Ascending aorta (tissue), 2 donors: ENCODE data around the gene FBXO17. TPM values are rescaled to one million over a fixed set of nuclear protein-coding genes. Genes with fewer than 3 reads are reported as not detected.
"Not testable (repeated sequence)": the region's sequence is repeated elsewhere in the genome, so short reads cannot be mapped to it uniquely, and the experiment has no call there.

Source experiments
- DNase-seq, 2 donors: peaks; one replicate each; pipeline ENCODE4 v3.0.0-alpha.2; 2019; ENCODE audit warnings: low spot score in 2 of 2
- H3K27ac ChIP-seq, 2 donors: fragments of 200-600 bp; sonication (generic); one replicate each; pipeline ENCODE4 v1.5.1; 2016 to 2017; ENCODE audit warnings: mild to moderate bottlenecking in 1 of 2
- H3K27me3 ChIP-seq: fragments of 200-600 bp; sonication (generic); one replicate; pipeline ENCODE4 v1.5.1; 2017
- H3K36me3 ChIP-seq, 2 donors: fragments of 200-600 bp; sonication (generic); one replicate each; pipeline ENCODE4 v1.5.1; 2016
- H3K4me1 ChIP-seq, 2 donors: fragments of 200-600 bp; sonication (generic); one replicate each; pipeline ENCODE4 v1.5.1; 2016 to 2017; ENCODE audit warnings: mild to moderate bottlenecking in 1 of 2
- H3K4me3 ChIP-seq, 2 donors: fragments of 200-600 bp; sonication (generic); one replicate each; pipeline ENCODE4 v1.5.1; 2016 to 2017; ENCODE audit warnings: mild to moderate bottlenecking in 1 of 2
- H3K9me3 ChIP-seq, 2 donors: fragments of 200-600 bp; sonication (generic); one replicate each; pipeline ENCODE4 v1.5.1; 2016
- intact Hi-C: fragments of 100-400 bp; cut with DNase I; formaldehyde crosslinking; loops from one replicate; pipeline ENCODE4 v1.15.1; 2023
- total RNA-seq: library from RNA; depleted of rRNA; stranded (reverse); fragments of >200 nt; gene quantifications from one replicate; pipeline ENCODE4 v1.1.0, GENCODE V29; 2016
- TF ChIP-seq, protein P1 (sequence below), 3 experiments: fragments of 200-600 bp in 2 of 3; fragments of 450-650 bp in 1 of 3; sonication (generic) in 2 of 3; IDR thresholded peaks; one replicate each; pipeline ENCODE4 v1.5.1; 2016 to 2019; ENCODE audit warnings: antibody characterized with exemption in 3 of 3, mild to moderate bottlenecking in 1 of 3, moderate library complexity in 1 of 3

The FBXO17 gene
- total RNA-seq, 1 donor from 2014 or later, result 47.4 TPM

- intact Hi-C loops, result no loop called here
- no peaks in the 10 kb centered on the region for H3K36me3 ChIP-seq
- no peaks in the 10 kb centered on the region for H3K27me3 ChIP-seq
- no peak overlapping the region for H3K4me3 ChIP-seq
- H3K4me1 ChIP-seq, result no peaks in the 10 kb centered on the region
- no peak overlapping the region for H3K27ac ChIP-seq
- TF ChIP-seq, protein P1, sequence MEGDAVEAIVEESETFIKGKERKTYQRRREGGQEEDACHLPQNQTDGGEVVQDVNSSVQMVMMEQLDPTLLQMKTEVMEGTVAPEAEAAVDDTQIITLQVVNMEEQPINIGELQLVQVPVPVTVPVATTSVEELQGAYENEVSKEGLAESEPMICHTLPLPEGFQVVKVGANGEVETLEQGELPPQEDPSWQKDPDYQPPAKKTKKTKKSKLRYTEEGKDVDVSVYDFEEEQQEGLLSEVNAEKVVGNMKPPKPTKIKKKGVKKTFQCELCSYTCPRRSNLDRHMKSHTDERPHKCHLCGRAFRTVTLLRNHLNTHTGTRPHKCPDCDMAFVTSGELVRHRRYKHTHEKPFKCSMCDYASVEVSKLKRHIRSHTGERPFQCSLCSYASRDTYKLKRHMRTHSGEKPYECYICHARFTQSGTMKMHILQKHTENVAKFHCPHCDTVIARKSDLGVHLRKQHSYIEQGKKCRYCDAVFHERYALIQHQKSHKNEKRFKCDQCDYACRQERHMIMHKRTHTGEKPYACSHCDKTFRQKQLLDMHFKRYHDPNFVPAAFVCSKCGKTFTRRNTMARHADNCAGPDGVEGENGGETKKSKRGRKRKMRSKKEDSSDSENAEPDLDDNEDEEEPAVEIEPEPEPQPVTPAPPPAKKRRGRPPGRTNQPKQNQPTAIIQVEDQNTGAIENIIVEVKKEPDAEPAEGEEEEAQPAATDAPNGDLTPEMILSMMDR (IDR thresholded peaks at IDR 0.05), result no peak
- no peaks in the 10 kb centered on the region for H3K9me3 ChIP-seq
- DNase-seq, result no peak
Measured at GRCh38 chr19:39003188-39003587, 27.6 kb upstream of the FBXO17 start.

DNA sequence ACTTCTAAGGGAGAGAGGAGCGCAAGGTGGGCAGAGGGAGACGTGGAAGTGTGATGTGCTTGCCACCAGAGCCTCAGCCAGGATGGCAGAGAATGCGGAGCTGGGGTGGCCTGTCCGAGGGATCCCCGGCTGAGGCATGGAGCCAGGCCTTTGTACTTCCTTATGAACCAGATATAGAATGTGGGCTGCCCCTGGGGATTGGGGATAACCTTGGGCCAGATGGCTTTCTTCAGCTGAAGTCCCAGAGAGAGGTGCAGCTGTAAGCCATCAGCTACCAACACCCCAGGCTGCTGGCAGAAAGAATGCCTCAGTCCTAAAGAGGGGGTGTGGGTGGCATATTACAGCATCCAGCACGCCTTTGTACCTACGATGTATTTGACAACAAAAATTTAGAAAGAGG, 25.5 kb upstream of the FBXO17 start:
- no peak overlapping the region for H3K4me3 ChIP-seq
- intact Hi-C loops, result no loop called here
- TF ChIP-seq, protein P1 (IDR thresholded peaks at IDR 0.05), result no peak
- DNase-seq, result no peak
- no peak overlapping the region for H3K27ac ChIP-seq
- no peaks in the 10 kb centered on the region for H3K4me1 ChIP-seq
- H3K36me3 ChIP-seq, result no peaks in the 10 kb centered on the region
- no peaks in the 10 kb centered on the region for H3K9me3 ChIP-seq
- H3K27me3 ChIP-seq, result no peaks in the 10 kb centered on the region

DNA sequence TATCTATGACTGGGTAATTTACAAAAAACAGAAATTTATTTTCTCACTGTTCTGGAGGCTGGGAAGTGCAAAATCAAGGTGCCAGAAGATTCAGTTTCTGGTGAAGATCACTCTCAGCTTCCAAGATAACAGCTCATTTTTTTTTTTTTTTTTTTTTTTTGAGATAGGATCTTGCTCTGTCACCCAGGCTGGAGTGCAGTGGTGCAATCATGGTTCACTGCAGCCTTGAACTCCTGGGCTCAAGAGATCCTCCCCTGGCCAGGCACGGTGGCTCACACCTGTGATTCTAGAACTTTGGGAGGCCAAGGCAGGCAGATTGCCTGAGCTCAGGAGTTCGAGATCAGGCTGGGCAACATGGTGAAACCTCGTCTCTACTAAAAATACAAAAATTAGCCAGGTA, 22.0 kb upstream of the FBXO17 start:
- H3K27me3 ChIP-seq, intact Hi-C loops, H3K27ac ChIP-seq, H3K36me3 ChIP-seq, H3K9me3 ChIP-seq, H3K4me3 ChIP-seq, H3K4me1 ChIP-seq, DNase-seq: not testable (repeated sequence)

GRCh38 chr19:38993271-38993670, 17.7 kb upstream of the FBXO17 start:
- no peaks in the 10 kb centered on the region for H3K27me3 ChIP-seq
- TF ChIP-seq, protein P1 (IDR thresholded peaks at IDR 0.05), result no peak
- no peaks in the 10 kb centered on the region for H3K36me3 ChIP-seq
- no peaks in the 10 kb centered on the region for H3K9me3 ChIP-seq
- intact Hi-C loops, result no loop called here
- H3K4me3 ChIP-seq, result no peak overlapping the region
- DNase-seq, result no peak
- H3K4me1 ChIP-seq, result no peaks in the 10 kb centered on the region
- no peak overlapping the region for H3K27ac ChIP-seq

- TF ChIP-seq, protein P1 (IDR thresholded peaks at IDR 0.05), result no peak
- H3K4me1 ChIP-seq, result no peaks in the 10 kb centered on the region
- H3K27me3 ChIP-seq, result no peaks in the 10 kb centered on the region
- no peak overlapping the region for H3K4me3 ChIP-seq
- no peaks in the 10 kb centered on the region for H3K36me3 ChIP-seq
- H3K9me3 ChIP-seq, result no peaks in the 10 kb centered on the region
- H3K27ac ChIP-seq, result no peak overlapping the region
- no peak for DNase-seq
- intact Hi-C loops, result no loop called here
Measured at GRCh38 chr19:38990949-38991697, 15.6 kb upstream of the FBXO17 start.

DNA sequence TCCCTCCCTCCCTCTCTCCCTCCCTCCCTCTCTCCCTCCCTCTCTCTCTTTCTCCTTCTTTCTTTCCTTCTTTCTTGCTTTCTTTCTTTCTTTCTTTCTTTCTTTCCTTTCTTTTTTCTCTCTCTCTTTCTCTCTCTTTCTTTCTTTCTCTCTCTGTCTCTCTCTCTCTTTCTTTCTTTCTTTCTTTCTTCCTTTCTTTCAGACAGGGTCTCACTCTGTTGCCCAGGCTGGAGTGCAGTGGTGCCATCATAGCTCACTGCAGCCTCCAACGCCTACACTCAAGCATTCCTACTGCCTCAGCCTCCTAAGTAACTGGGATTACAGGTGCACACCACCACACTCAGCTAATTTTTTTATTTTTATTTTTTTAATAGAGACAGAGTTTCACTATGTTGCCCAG, 14.1 kb upstream of the FBXO17 start:
- H3K4me1 ChIP-seq, H3K27me3 ChIP-seq, H3K36me3 ChIP-seq, H3K9me3 ChIP-seq, DNase-seq, H3K27ac ChIP-seq, intact Hi-C loops, H3K4me3 ChIP-seq: not testable (repeated sequence)
